ENCODE measurements around the gene KRTAP10-4.
"Not testable (repeated sequence)": the region's sequence is repeated elsewhere in the genome, so short reads cannot be mapped to it uniquely, and the experiment has no call there.

Gene KRTAP10-4

GRCh38 chr21:44601596-44602462 is 28.3 kb downstream of the KRTAP10-4 start:
- no peak for DNase-seq

- no peak for DNase-seq
Observed at GRCh38 chr21:44602463-44602850, 28.9 kb downstream of the KRTAP10-4 start.

GRCh38 chr21:44603109-44603875 is 29.8 kb downstream of the KRTAP10-4 start:
- no peak for DNase-seq

- no peak for DNase-seq
Observed at GRCh38 chr21:44603911-44604310, 30.4 kb downstream of the KRTAP10-4 start.

GRCh38 chr21:44606495-44606894 is 33.0 kb downstream of the KRTAP10-4 start:
- no peak for DNase-seq

- no peak for DNase-seq
Observed at GRCh38 chr21:44609193-44609592, 35.7 kb downstream of the KRTAP10-4 start.

- DNase-seq, result not testable (repeated sequence)
Observed at GRCh38 chr21:44610157-44610843, 36.8 kb downstream of the KRTAP10-4 start.

GRCh38 chr21:44611551-44611950 is 38.0 kb downstream of the KRTAP10-4 start:
- no peak for DNase-seq

- DNase-seq, result no peak
Observed at GRCh38 chr21:44612029-44612486, 38.5 kb downstream of the KRTAP10-4 start, which contains the start of gene KRTAP10-8. TSS of gene KRTAP10-8 (plus strand) at chr21:44612079. CDS start at chr21:44612101, 22 bp downstream.

GRCh38 chr21:44612669-44613229 is 39.2 kb downstream of the KRTAP10-4 start:
- no peak for DNase-seq

GRCh38 chr21:44613386-44614155 is 40.0 kb downstream of the KRTAP10-4 start:
- no peak for DNase-seq

GRCh38 chr21:44614161-44614631 is 40.7 kb downstream of the KRTAP10-4 start:
- no peak for DNase-seq

GRCh38 chr21:44614961-44615391 is 41.4 kb downstream of the KRTAP10-4 start:
- no peak for DNase-seq

- DNase-seq, result no peak
Observed at GRCh38 chr21:44615466-44615865, 41.9 kb downstream of the KRTAP10-4 start.

- no peak for DNase-seq
Observed at GRCh38 chr21:44615911-44616590, 42.5 kb downstream of the KRTAP10-4 start.

- DNase-seq, result no peak
Observed at GRCh38 chr21:44616591-44616926, 43.0 kb downstream of the KRTAP10-4 start.

GRCh38 chr21:44617071-44617501 is 43.6 kb downstream of the KRTAP10-4 start:
- no peak for DNase-seq

- no peak for DNase-seq
Observed at GRCh38 chr21:44618504-44618903, 45.0 kb downstream of the KRTAP10-4 start.

GRCh38 chr21:44618909-44619308 is 45.4 kb downstream of the KRTAP10-4 start:
- no peak for DNase-seq

GRCh38 chr21:44619886-44620285 is 46.4 kb downstream of the KRTAP10-4 start:
- no peak for DNase-seq

- no peak for DNase-seq
Observed at GRCh38 chr21:44623575-44623974, 50.0 kb downstream of the KRTAP10-4 start.

Measured in cortex of kidney (tissue), 1 donor.